Brain pericyte (primary cell): ENCODE data around the gene CPSF4L.
"Not testable (repeated sequence)": the region's sequence is repeated elsewhere in the genome, so short reads cannot be mapped to it uniquely, and the experiment has no call there.

Experiments
- DNase-seq: peaks from one replicate; pipeline ENCODE4 v3.0.0-alpha.2; 2012; ENCODE audit warnings: low read depth, low spot score

CPSF4L gene, protein sequence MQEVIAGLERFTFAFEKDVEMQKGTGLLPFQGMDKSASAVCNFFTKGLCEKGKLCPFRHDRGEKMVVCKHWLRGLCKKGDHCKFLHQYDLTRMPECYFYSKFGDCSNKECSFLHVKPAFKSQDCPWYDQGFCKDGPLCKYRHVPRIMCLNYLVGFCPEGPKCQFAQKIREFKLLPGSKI

GRCh38 chr17:73261617-73261951 lies at the start of gene CPSF4L:
CPSF4L (minus strand) TSS chr17:73261880; CDS start chr17:73261818, 62 bp downstream.
- no peak for DNase-seq

- no peak for DNase-seq
Observed at GRCh38 chr17:73311428-73311780, 49.7 kb upstream of the CPSF4L start.

- no peak for DNase-seq
Observed at GRCh38 chr17:73309727-73310596, 48.3 kb upstream of the CPSF4L start.

GRCh38 chr17:73308959-73309358 lies 47.3 kb upstream of the CPSF4L start:
- DNase-seq, result not testable (repeated sequence)

DNA sequence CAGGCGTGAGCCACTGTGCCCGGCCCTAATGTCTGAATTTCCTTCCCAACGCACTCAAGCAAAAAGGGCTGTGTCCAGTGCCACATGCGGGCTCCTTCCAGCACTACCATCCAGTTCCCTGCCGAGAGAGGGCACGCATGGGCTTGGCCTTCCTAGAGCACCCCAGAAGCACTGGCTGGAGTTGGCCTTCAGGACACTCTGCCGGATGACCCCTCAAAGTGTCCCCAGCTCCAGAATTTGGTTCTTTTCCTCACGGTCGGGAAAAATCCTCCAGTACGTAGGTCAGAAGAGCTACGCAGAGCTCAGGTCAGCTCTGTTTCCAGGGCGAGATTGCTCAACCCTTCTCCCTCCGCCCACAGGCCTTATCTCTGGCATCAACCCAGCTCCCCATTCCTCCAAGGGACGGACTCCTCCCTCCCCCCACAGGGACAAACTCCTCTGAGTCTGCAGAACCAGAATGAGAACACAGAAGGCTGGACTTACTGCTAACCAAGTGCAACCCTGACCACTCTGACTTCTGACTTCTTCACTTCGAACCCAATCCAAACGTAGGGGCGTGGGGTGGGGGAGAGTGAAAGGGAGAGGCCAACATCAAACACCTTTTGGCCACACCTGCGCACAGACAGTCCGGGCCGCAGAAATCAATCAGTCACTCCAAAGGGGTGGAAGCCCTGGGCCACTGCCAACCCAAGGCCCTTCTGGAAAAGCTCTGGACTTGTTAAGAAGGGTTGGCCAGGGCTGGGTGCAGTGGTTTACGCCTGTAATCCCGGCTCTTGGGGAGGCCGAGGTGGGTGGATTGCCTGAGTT lies 46.5 kb upstream of the CPSF4L start:
- no peak for DNase-seq

DNA sequence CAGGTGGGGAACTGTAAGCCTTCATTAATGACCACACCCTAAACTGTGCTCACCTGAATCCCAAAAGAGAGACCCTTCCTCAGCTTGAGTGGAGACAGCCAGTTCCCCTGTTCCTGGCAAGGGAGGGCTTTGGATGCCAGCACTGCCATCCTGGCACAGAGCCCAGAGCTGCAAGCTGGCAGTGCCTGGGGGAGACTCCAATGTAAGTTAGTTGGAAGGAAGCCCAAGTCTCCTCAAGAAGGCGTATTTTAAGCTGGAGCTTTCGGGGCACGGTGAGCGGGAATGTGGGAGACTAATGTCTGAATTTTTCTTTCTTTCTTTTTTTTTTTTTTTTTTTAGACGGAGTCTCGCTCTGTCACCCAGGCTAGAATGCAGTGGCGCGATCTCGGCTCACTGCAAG lies 45.5 kb upstream of the CPSF4L start:
- DNase-seq, result no peak

DNA sequence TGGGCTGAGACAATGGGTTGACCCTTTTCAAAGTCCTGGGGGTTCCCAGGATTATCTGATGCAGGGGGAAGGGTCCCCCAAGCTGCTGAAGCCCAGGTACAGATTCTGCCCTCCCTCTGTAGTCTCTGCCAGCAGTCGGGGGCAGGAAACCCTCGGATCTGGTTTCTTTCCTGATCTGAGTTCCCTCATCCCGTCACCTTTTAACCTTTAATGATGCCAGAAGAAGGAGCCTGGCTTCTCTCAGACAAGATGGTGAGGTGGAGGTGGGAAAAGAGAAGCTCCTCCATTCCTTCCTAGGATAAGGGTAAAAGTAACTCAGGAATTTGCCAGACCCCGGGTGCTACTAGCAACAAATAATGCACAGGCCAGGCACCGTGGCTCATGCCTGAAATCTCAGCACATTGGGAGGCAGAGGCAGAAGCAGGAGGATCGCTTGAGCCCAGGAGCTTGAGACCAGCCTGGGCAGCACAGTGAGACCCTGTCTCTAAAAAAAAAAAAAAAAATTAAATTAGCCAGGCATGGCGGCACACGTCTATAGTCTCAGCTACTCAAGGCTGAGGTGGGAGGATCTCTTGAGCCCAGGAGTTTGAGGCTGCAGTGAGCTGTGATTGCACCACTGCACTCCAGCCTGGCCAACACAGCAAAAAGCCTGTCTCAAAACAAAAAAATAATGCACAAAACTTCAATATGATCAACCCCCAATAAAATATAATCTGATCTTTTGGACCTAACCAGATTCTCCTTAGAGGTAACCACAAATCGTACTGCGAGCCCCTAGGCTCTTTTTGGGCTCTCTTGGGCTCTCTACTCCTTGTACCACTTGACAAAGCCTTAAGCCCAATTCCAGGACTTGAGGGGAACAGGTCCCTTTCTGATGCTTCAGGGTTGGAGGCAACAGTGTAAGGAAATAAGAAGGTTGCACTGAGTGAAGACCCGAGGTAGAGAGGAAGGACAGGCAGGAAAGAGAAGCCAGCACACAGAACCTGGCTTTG lies 44.5 kb upstream of the CPSF4L start:
- no peak for DNase-seq

DNA sequence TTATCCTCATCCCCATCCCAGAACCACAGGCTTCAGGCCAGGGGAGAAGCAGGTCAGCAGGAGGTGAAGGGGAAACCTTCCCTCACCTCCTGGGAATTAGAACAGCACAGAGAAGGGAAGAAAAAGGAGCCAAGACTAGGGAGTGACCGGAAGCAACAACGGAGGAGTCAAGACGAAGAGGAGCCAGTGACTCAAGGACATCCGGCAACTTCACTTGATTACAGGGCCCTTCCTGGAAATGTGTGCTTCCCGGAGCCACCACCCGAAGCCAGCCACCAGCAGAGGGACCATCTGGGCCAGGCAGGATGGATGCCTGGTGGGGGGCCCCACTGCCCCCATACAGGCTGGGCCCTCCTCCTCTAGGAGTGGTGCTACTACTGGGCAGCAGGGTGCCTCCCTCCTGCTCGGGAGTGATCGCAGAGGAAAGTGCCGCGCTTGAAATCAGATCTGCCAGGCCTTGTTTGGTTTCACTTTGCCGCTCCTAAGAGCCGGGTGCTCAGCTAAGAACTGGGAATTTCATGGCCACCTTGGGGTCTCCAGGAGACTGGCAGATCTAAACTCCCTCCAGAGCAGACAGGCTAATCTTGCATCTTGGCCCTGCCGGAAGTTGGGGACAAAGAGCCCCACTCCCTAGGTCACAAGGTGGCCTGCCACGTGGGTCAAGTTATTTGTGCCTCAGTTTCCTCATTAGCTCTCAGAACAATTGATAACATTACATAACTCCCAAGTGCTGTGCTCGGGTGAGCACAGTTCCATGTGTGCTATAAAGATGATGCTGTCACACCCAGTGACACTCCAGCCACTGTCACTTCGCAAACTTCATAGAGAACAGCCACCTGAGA lies 43.5 kb upstream of the CPSF4L start:
- peak; percentile 73 for DNase-seq

GRCh38 chr17:73304438-73304837 lies 42.8 kb upstream of the CPSF4L start:
- no peak for DNase-seq

DNA sequence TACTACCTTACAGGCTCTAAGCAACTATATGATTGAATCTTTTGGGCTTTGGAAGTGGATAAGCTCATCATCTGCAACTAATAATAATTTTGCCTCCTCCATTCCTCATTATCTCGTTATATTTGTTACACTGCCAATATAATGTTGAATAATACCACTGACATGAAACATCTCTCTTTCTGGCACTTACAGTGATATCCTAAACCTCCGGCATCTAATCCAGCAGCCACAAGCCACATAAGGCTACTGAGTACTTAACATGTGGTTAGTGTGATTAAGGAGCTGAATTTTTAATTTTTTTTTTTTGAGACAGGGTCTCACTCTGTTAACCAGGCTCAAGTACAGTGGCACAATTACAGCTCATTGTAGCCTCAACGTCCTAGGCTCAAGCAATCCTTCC lies 40.5 kb upstream of the CPSF4L start:
- no peak for DNase-seq

- DNase-seq, result no peak
Observed at GRCh38 chr17:73301369-73301768, 39.7 kb upstream of the CPSF4L start.

GRCh38 chr17:73300392-73300791 lies 38.7 kb upstream of the CPSF4L start:
- no peak for DNase-seq

DNA sequence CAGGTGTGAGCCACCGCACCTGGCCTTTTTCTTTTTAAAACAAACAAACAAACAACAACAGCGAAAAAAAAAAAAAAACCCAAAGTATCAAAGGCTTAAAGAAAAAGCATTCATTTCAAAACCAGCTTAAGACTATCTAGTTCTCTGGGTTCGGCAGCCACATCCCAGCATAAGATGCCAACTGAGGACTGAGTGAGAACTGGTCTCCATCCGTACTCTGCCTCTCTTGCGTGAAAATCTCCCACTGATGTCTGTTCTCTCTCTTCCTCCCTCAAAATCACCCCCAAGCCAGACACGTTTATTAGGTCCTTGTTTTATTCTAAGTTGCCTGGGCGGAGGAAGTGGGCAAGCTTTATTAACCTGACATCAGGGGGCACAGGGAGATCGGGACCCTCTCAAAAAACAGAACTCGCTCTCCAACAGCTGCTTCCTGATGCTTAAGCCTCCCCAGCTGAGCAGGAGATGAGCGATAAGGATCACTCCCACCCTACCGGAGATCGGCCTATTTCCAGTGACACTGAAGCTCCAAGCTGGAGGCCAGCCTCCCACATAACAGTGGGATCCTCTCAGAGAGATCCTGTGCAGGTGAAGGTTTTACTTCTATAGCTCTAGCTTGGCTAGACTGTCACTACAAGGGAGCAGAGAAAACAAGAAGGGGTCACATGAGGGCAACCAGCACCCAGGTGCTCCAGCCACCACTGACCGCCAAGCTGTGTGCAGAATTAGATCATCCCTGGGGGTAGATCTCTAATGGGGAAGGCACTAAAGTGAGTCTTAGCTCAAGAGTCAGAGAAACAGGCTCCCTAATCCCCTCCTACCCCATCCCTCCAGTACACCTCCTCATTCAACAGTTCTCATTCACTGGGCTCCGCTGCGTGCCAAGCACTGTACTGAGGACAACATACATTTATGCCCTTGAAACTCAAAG lies 36.5 kb upstream of the CPSF4L start:
- no peak for DNase-seq

- DNase-seq, result no peak
Observed at GRCh38 chr17:73293480-73293911, 31.8 kb upstream of the CPSF4L start.

DNA sequence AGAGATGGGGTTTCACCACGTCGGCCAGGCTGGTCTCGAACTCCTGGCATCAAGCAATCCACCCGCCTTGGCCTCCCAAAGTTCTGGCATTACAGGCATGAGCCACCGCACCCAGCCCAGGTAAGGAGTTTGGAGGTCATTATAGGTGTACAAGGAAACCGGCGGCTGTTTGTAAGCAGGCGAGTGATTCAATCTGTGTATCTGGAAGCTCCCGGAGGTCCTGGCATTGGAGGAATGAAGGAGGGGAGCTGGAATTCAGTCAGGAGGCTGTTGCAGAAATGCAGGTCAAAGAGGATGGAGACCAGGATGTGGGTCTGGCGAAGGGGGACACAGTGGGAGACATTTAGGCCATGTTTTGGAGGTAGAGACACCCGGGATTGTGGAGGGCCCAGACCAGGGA lies 31.4 kb upstream of the CPSF4L start:
- no peak for DNase-seq

DNA sequence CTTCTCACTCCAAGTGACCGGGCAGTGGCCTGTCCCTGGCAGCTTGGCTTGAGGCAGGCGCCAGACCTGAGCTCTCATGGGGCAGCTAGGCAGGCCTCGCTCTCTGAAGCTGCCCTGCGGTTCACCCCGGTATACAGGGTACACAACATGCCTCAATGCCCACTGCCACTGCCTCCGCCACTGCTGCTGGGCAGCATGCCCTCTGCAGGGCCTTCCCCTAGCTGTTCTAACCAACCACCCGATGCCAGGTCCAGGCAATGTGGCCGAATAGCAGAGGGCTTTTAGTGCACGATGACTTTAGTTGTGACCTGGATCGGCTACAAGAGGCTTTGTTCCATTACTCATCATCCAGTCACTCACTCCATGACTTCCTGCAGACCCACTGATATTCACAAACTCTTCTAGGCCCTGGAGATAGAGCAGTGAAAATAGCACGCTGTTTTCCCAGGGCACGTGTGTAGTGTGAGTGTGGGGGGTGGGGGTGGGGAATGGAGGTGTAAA lies 30.4 kb upstream of the CPSF4L start:
- no peak for DNase-seq

DNA sequence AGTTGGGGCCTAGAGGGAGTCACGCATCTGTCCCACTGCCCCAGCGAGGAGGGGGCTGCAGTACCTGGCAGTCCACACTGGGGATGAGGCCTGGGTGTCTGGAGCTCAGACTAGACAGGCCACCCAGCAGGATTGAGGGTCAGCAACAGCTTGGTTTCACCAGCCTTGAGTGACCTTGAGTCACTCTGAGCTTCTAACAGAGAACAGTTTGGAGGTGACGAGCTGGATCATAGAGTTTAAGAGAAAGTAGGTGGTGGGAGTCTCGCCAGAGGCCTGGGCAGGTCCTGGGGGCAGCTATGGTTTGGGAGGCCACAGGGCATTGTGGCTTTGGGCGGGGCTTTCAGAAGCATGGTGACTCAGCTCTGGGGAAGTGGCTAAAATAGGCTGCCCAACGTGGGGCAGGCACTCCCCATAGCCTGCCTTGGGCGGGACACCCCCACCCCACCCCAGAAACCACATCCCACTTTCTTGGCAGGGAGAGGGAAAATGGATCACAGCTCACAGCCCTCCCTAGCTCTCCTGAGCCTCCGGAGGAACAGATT lies 29.7 kb upstream of the CPSF4L start:
- DNase-seq, result no peak

DNA sequence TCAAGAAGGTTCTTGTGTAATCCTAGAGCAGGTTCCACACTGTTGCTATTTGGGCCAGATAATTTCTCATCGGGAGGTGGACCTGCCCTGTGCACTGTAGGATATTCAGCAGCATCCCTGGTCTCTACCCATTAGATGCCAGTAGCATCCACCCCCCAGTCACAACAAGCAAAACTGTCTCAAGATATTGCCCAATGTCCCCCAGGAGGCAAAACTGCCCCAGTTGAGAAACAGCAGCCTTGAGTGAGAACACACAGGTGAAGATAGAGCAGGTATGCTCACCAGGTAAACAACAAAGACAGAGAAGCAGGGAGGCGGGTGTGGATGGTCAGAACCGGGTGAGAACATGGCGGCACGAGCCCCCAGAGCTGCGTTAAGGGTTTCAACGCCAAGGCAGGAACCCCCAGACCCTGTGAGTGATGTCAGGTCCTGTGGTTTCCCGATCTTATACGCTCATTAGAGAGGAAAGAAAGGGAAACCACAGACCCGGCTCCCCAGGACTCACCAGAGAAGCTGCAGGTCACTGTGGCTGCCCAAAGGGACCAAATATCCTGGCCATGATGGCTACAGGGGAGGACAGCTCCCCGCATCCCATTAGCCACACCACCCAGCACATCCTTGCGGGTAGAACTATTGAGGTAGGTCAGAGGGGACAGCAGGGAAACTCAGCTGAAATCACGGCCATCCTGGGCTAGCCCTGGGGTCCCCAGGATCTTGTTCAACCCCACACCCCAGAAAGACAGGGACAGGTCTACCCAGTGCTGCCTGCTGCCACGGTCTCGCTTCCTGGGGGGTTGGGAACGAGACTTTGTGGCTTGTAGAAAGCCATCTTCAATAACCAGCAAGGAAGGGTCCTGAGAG lies 28.9 kb upstream of the CPSF4L start:
- no peak for DNase-seq
